Right hindlimb (tissue), 1 donor: ENCODE results near the gene STX4.
A peak's percentile ranks its signal among the peaks of the same experiment; 100 is the strongest.

ENCODE experiments used
- DNase-seq: peaks from one replicate; pipeline ENCODE4 v3.0.0-alpha.2; 2018

STX4 gene

DNA sequence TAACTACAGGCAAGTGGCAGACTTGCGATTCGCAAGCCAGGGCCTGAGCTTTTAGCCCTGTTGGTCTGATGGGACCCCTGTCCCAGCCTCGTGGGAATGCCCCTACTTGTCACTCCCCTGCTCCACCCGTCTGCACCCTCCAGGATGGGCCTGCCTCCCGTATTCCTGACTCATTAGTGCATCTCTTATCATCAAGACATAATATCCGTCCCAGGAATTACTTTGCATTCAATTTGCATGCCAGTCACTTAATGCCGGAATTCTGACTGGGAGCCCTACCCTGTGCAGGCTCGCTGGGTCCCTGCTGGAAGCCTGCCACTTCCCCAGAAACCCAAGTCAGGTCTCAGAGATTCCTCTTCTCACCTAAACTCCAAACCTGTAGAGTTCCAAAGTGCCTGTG lies 52.1 kb downstream of the STX4 start:
- no peak for DNase-seq

DNA sequence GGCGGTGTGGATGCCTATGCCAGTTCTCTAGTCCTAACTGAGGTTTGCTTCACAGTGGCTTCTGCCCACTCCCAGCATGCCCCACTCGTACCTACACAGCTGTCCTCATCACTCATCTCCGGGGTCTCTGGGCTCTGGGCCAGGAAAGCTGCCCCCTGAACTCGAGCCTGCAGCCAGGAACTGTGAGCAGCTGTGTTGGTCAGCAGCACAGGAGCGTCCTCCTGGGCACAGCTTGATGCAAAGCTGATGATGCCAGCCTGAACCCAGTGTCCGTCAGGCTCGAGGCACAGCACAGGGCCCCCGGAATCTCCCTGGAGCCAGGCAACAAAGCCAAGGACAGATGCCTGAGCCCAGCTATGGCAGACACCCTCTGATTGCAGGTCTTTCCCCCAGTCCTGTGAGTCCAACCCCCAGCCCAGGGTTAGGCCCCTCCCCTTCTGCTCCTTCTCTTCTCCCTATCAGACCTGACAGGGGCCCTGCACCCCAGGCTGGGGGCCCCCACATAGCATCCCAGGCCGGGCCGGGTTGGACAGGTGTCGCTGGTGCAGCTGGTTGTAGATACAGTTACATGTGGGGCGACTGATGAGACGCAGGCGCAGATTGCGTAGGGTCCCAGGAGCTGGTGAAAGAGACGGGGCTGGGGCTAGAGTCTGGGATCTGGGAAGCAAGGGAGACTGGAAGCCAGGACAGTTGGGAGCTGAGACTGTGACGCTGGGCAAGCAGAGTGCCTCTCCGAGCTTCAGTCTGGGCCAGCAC lies 52.7 kb downstream of the STX4 start:
- peak; percentile 84 for DNase-seq

DNA sequence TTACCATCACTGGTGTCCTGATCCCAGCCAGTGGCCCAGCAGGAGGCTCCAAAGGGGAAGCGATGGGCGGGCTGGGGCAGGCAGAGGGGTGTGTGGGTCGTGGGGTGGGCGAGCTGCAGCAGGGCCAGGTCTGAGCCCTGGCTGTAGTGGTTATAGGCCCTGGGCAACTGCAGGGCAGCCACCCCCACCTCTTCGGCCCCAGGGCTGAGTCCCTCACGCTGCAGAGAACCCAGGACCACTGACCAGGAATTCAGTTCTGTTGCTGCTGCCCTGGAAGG lies 53.2 kb downstream of the STX4 start:
- no peak for DNase-seq

DNA sequence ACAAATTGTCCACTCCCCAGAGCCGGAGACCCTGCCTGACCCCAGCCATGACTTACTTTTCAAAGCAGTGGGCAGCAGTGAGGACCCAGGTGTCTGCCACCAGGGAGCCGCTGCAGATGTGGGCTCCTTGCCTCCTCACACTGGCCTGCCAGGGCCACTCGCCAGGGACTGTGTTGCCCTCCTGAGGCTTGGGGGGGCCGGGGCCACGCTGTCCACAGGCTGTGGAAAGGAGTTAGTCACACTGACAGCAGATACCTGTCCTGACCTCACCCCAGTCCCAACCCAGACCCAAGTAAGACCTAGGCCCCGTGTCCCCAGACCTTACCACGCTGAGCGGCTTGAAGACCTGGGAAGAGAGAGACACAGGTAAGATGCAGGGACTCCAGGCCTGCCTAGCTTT lies 54.1 kb downstream of the STX4 start:
- no peak for DNase-seq

DNA sequence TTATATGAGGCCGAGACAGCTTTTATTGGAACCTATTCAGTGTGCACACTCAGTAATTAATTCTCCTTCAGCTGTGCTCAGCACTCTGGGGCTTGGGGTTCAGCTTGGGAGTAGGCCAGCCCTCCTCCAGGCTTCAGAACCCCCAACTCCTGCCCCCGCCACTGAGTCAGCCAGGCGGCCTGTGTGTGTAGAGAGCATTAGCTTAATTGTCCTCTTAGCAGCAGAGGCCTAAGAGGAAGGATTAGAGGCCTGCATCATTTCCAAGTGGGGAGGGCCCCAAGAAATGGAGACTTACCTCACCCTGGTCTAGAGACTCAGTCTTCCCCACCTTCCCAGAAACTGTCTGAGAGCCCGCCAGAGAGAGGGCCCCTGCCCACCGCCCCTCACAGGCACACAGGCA lies 54.6 kb downstream of the STX4 start:
- DNase-seq, result no peak

DNA sequence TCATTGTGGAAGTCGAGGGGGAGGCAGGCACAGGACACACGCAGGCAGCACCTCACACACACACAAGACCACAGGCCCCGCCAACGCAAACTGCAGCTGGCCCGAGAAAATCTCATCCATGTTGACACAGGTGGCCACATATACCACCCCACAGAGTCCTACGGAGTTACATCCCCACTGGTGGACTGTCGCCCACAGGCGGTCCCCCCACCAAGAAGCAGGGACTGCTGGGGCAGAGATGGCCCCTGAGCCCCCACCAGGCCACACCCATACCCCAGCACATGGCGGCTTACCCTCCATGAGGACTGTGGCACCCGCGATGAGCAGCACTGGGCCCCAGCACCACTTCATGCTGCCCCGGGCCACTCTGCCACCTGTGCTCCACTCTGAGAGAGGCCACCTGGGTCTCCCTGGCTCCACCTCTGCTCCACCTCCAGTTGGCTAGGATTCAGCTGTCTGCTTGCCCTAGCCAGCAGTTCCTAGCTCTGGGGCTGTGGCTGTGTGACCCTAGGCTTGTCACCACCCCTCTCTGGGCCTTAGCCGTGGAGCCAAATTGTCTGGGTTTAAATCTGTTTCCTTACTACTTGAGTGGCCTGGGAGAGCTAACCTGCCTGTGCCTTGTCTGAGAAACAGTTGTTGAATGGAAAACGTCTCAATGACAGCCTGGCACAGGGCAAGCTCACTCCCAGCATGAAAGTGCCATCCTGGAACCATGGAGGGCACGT lies 55.3 kb downstream of the STX4 start, which contains the start of gene PRSS53:
Gene PRSS53, minus strand, starts transcription at position 485 of the 725 bp plus-strand sequence. Its CDS starts 134 bp downstream, at position 351.
- DNase-seq, result no peak

DNA sequence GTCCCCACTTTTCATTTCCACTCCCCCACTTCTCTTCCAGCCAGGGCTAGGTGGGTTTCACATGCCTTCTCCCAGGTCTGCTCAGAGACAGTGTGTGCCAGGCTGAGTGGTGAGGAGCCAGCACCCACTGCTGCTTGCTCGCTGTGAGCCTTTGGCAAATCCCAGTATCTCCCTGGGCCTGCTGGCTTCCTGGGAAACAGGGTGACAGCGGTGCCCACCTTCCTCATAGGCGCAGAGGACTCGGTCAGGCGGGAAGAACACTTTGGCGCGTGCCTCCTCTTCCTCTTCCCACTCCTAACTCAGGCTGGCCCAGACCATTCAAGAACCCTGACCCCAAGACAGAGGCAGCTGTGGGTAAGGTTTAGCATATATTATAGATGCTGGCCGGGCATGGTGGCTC lies 55.8 kb downstream of the STX4 start:
- no peak for DNase-seq
